Measurements from ENCODE around the gene SWI5.

The SWI5 gene

DNA sequence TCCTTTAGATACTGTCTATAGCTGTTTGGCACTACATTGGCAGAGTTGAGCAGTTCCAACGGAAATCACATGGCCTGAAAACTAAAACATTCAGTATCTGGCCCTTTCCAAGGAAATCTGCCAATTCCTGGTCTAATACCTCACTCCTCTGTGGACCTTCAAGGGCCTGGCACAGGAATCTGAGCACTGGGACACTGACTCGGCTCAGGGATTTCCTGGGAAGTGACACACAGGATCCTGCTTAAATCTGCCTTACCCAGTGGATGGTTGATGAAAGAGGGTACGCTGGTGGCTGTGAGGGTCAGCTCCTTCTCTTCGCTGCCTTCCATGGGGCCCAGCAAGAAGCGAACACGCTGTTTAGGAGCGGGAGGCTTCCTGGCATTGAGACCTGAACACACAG is 45.3 kb downstream of the SWI5 start:
- DNase-seq (ENCODE audit: low read depth, low spot score), result no peak

DNA sequence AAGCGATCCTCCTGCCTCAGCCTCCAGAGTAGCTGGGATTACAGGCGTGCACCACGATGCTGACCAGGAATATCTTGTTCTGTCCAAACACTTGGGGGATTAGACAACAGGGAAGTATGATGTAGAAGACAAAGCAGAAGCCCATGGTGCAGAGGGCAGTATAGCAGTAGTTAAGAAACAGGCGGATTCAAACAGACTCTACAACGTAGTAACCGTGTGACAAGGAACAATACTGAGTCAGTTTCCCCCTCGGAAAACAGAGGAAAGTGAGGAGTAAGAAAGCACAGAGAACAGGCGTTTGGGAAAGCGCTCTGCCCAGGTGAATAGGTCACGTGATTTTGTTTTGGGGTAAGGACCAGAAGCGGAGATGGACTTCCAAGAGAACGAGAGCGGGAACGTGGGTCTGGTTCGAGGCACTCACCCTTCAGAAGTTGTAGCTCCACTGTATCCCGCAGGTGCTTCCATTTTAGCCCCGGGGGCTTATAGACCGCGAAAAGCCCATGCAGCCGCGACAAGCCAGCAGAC is 45.9 kb downstream of the SWI5 start:
- DNase-seq (ENCODE audit: low read depth, low spot score), result no peak

DNA sequence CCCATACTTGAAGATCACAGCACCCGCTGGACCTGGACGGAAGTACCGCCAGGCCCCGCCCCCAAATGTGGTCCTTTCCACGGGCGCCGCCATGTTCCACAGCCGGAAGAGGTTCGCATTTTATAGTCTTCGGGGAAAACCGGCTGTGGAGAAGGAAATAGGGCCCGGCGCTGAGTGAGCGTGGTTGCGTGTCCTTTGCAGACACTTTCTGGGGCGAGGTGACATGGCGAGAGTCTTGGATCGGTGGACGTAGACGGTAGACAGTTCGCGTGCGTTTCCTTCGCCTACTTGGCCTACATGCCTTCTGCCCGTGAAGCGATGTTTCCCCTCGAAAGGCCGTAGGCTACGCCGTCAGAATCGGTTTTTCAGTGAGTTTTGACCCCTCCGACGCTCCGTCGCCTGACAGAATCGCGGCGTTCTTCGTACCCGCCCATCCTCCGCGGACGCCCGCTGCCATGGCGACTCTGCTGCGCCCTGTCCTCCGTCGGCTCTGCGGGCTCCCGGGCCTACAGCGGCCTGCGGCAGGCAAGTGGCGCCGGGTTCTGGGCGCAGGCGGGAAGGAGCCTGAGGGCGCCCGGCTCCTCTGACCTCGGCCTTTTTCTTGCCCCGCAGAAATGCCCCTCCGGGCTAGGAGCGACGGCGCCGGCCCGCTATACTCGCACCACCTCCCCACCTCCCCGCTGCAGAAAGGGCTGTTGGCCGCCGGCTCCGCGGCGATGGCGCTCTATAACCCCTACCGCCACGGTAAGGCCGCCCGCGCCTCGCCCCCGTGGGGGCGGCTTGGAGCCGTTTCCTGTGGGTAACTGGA is 46.5 kb downstream of the SWI5 start, which contains the start of the genes COQ4 and TRUB2:
TSS of gene COQ4 (plus strand) at position 436 of the 808 bp plus-strand sequence. CDS start at position 456, 20 bp downstream.
TSS of gene TRUB2 (minus strand) at position 44 of the 808 bp plus-strand sequence. CDS start at position 5, 39 bp downstream.
- peak; percentile 85 for DNase-seq (ENCODE audit: low read depth, low spot score)

DNA sequence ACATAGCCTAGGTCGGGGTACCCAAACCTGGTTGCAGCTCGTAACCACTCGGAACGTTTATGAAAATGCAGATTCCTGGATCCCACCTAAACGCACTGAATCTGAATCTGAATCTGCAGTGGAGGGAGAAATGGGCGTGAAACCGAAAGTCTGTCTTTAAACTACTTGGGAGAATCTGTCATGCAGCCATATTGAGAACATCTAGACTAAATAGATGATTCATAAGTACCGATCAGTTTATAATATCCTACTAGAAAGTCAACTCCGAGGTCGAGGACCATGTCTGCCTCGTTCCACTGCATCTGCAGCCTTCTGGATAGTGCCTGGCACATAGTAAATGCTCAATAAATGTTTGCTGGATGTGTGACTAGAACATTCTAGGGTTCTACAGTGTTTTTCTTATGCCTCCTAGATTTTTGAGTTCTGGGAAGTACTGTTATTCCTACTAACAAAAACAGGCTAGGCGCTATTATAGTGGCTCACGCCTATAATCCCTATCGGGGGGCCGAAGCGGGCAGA is 47.2 kb downstream of the SWI5 start:
- DNase-seq (ENCODE audit: low read depth, low spot score), result no peak

DNA sequence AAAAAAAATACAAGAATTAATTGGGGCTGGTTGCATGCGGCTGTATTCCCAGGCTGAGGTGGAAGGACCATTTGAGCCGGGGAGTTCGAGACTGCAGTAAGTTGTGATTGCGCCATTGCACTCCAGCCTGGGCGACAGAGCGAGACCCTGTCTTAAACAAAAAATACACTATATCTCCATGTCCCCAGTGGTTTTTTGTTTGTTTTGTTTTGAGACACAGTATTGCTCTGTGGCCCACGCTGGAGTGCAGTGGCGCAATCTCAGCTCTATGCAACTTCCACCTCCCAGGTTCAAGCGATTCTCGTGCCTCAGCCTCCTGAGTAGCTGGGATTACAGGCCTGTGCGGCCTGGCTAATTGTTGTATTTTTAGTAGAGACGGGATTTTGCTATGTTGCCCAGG is 47.7 kb downstream of the SWI5 start:
- DNase-seq (ENCODE audit: low read depth, low spot score), result no peak

DNA sequence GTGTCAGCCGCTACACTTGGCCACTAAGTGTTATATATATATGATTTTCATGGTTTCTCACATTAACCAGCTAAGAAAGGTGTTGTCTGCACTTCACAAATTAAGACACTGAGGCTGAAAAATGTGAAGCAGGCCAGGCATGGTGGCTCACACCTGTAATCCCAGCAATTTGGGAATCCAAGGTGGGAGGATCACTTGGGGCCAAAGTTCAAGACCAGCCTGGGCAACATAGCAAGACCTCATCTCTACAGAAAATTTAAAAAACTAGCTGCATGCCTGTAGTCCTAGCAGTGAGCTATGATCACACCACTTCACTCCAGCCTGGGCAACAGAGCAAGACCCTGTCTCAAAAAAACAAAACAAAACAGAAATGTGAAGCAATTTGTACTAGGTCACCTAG is 48.3 kb downstream of the SWI5 start:
- no peak for DNase-seq (ENCODE audit: low read depth, low spot score)

DNA sequence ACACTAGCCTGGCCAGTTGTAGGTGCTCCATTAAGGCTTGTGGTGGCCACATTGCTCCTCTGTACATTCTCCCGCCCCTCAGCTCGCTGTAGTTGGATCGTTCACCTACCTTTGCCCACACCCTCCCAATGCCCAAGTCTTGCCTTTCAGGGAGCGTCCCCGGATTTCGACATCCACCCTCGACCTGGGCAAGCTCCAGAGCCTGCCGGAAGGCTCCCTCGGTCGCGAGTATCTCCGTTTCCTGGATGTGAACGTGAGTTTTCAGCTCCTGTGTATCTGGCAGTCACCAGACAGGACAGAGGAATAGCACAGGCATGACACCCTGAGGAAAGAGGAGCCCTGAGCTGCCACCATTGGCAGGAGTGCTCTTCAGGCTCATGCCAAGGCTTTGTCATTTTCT is 49.6 kb downstream of the SWI5 start:
- DNase-seq (ENCODE audit: low read depth, low spot score), result no peak

DNA sequence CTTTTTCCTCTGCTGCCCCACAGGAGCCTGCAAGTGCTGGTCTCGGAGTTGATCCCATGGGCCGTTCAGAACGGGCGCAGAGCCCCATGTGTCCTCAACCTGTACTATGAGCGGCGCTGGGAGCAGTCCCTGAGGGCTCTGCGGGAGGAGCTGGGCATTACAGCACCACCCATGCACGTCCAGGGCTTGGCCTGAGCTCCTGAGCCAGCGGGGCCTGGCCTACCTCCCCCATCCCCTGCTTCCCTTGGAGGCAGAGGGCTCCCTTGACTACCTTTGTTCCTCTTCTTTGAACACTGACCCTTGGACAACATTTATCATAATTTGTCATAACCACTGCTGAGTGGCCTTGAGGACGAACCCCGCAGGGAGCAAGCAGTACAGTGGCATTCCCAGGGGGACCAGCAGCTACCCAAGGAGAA is 57.4 kb downstream of the SWI5 start:
- DNase-seq (ENCODE audit: low read depth, low spot score), result no peak

DNA sequence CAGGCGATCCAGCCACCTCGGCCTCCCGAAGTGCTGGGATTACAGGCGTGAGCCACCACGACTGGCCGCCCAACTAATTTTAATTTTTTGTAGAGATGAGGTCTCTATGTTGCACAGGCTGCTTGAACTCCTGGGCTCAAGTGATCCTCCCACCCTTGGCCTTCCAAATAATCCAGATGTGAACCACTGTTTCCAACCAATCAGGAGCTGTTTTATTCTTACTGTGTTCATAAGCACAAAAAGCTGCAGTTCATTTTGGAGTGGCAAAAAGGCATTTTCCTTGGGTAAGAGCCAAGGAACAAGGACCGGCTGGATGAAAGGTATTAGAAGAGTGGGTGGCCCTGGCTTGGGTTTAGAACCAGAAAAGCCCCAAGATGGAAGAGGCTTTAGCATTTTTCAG is 59.1 kb downstream of the SWI5 start:
- no peak for DNase-seq (ENCODE audit: low read depth, low spot score)

DNA sequence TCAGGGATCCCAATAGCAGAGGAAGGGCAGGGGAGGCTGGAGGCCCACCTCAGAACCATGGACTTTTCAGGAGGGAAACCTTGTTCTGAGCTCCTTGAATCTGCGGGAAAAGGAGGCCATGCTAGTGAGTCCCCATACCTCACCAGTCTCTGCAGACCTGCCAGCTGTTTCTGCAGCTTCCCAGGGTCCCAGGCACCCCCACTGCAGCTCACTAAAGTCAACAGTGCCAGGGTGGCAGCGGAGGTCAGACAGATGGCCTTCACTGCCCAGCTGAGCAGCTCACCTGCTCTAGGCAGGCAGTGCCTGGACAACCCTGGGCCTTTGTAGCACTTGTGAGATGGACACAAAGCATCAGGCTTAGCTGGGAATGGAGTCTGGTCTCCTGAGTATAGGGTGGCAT is 59.8 kb downstream of the SWI5 start:
- DNase-seq (ENCODE audit: low read depth, low spot score), result no peak

DNA sequence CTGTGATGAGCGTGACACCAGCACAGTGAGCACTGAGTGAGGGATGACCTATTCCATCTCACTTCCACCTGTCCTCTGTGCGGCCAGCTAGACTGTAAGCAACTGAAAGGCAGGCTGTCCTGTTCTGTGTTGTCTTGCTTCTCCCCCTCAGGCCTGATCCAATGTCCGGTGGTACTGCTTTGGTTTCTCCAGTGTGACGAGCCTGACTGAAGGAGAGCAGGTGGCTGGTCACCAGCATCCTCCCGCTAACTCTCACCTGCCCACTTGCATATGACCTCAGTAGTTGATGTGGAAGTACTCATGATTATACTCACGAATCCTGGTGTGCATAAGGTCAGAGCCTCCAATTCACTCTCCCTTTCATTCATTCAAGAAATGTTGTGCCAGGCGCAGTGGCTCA is 61.9 kb downstream of the SWI5 start:
- no peak for DNase-seq (ENCODE audit: low read depth, low spot score)

Measured in activated naive CD8-positive, alpha-beta T cell treated with anti-CD3 and anti-CD28 coated beads, Interleukin-2, amount 50 U/mL, for 16 hours (primary cell).